ENCODE results near the gene GRAMD1C.

- TF ChIP-seq CTCF (IDR thresholded peaks at IDR 0.05), result no peak
- TF ChIP-seq ZFX (IDR thresholded peaks at IDR 0.05; ENCODE audit: borderline replicate concordance), result no peak
Observed at GRCh38 chr3:113873814-113874526, 35.4 kb downstream of the GRAMD1C start.

Data from 22Rv1 (cell line).